ENCODE data around the gene RPL13.

RPL13 gene

GRCh38 chr16:89545044-89545830 lies 15.2 kb upstream of the RPL13 start:
- DNase-seq: no peak

GRCh38 chr16:89545831-89546574 lies 14.5 kb upstream of the RPL13 start:
- DNase-seq: no peak

- no peak for DNase-seq
Measured at GRCh38 chr16:89546781-89547180, 13.7 kb upstream of the RPL13 start.

GRCh38 chr16:89547291-89547690 lies 13.2 kb upstream of the RPL13 start:
- DNase-seq: no peak

- no peak for DNase-seq
Measured at GRCh38 chr16:89547860-89548259, 12.6 kb upstream of the RPL13 start.

- no peak for DNase-seq
Measured at GRCh38 chr16:89548344-89549006, 12.0 kb upstream of the RPL13 start.

- no peak for DNase-seq
Measured at GRCh38 chr16:89549007-89549700, 11.3 kb upstream of the RPL13 start.

- no peak for DNase-seq
Measured at GRCh38 chr16:89550421-89551007, 10.0 kb upstream of the RPL13 start.

- DNase-seq: no peak
Measured at GRCh38 chr16:89552329-89552728, 8.2 kb upstream of the RPL13 start.

GRCh38 chr16:89552913-89553312 lies 7.6 kb upstream of the RPL13 start:
- DNase-seq: no peak

- no peak for DNase-seq
Measured at GRCh38 chr16:89553733-89554132, 6.7 kb upstream of the RPL13 start.

- DNase-seq: no peak
Measured at GRCh38 chr16:89554343-89554742, 6.1 kb upstream of the RPL13 start.

GRCh38 chr16:89555265-89555664 lies 5.2 kb upstream of the RPL13 start:
- no peak for DNase-seq

- no peak for DNase-seq
Measured at GRCh38 chr16:89555780-89556179, 4.7 kb upstream of the RPL13 start.

GRCh38 chr16:89556750-89557689 lies 3.5 kb upstream of the RPL13 start:
- DNase-seq: peak; percentile 75 to 81

- DNase-seq: no peak
Measured at GRCh38 chr16:89557690-89558490, 2.6 kb upstream of the RPL13 start.

GRCh38 chr16:89561142-89561883 lies 831 bp downstream of the RPL13 start:
- DNase-seq: no peak

GRCh38 chr16:89561884-89562599 lies 1.6 kb downstream of the RPL13 start:
- peak; percentile 19 for DNase-seq

- no peak for DNase-seq
Measured at GRCh38 chr16:89562939-89563338, 2.5 kb downstream of the RPL13 start.

Data from Kasumi-1 (cell line).